Caki2 (cell line): Measurements from ENCODE around the gene NOP53. TPM values are rescaled to one million over a fixed set of nuclear protein-coding genes. Genes with fewer than 3 reads are reported as not detected.

Experiments
- DNase-seq: peaks from one replicate; pipeline ENCODE4 v3.0.0-alpha.2; 2015; ENCODE audit warnings: low read depth
- in situ Hi-C: cut with HindIII; loops from 2 replicates; pipeline ENCODE4 v1.10.0; 2016; ENCODE audit warnings: low sequenced_read_pairs, low pct_unique_long_range_greater_than_20kb, mixed read lengths
- total RNA-seq: library from RNA; depleted of rRNA; stranded (reverse); fragments of >200 nt; shearing (Covaris generic); gene quantifications from 2 replicates; pipeline ENCODE4 v1.2.3, GENCODE V29; 2014; ENCODE audit warnings: low replicate concordance; rRNA removed

NOP53 gene
- 535 and 553 TPM in 2 replicates for total RNA-seq

- DNase-seq: peak; percentile 97
- in situ Hi-C loops: no loop called here
These were observed at the start of gene NOP53 for GRCh38 chr19:47745010-47745901. TSS of gene NOP53 (plus strand) at chr19:47745546. CDS start at chr19:47745560, 14 bp downstream.

GRCh38 chr19:47696635-47697034 lies 48.7 kb upstream of the NOP53 start:
- in situ Hi-C loops: no loop called here
- DNase-seq: no peak

GRCh38 chr19:47697863-47698609 lies 47.3 kb upstream of the NOP53 start:
- in situ Hi-C loops: no loop called here
- DNase-seq: peak; percentile 81

GRCh38 chr19:47698631-47699359 lies 46.6 kb upstream of the NOP53 start:
- no peak for DNase-seq
- in situ Hi-C loops: no loop called here

GRCh38 chr19:47699360-47699917 lies 45.9 kb upstream of the NOP53 start:
- DNase-seq: peak; percentile 44

GRCh38 chr19:47700934-47701716 lies 44.2 kb upstream of the NOP53 start:
- no peak for DNase-seq
- in situ Hi-C loops: no loop called here

More at GRCh38 chr19:47699360-47699917, 45.9 kb upstream of the NOP53 start:
- in situ Hi-C loops: no loop called here

- no peak for DNase-seq
- in situ Hi-C loops: no loop called here
These were observed 43.4 kb upstream of the NOP53 start for GRCh38 chr19:47701717-47702552.

GRCh38 chr19:47702671-47703070 lies 42.7 kb upstream of the NOP53 start:
- DNase-seq: no peak
- in situ Hi-C loops: no loop called here

- in situ Hi-C loops: no loop called here
These were observed 42.0 kb upstream of the NOP53 start for GRCh38 chr19:47703301-47703700.

GRCh38 chr19:47704024-47704423 lies 41.3 kb upstream of the NOP53 start:
- DNase-seq: no peak
- in situ Hi-C loops: no loop called here

More at GRCh38 chr19:47703301-47703700, 42.0 kb upstream of the NOP53 start:
- DNase-seq: no peak

- DNase-seq: no peak
- in situ Hi-C loops: no loop called here
These were observed 40.7 kb upstream of the NOP53 start for GRCh38 chr19:47704656-47705055.

GRCh38 chr19:47707135-47707925 lies 38.0 kb upstream of the NOP53 start:
- DNase-seq: peak; percentile 41
- in situ Hi-C loops: no loop called here

GRCh38 chr19:47711652-47712242 lies 33.6 kb upstream of the NOP53 start:
- no peak for DNase-seq
- in situ Hi-C loops: no loop called here

- in situ Hi-C loops: no loop called here
- peak; percentile 66 for DNase-seq
These were observed 32.0 kb upstream of the NOP53 start, which contains the start of gene EHD2 for GRCh38 chr19:47713046-47714021. TSS of gene EHD2 (plus strand) at chr19:47713422. CDS start at chr19:47716613, 3,191 bp downstream.
